NCI-H1436 treated with DMSO at 0.1 percent for 48 hours (cell line): Measurements from ENCODE around the gene REN.

Source experiments
- DNase-seq: peaks from one replicate; lab custom pipeline; 2025; lab: John Stamatoyannopoulos, UW

Gene REN

DNA sequence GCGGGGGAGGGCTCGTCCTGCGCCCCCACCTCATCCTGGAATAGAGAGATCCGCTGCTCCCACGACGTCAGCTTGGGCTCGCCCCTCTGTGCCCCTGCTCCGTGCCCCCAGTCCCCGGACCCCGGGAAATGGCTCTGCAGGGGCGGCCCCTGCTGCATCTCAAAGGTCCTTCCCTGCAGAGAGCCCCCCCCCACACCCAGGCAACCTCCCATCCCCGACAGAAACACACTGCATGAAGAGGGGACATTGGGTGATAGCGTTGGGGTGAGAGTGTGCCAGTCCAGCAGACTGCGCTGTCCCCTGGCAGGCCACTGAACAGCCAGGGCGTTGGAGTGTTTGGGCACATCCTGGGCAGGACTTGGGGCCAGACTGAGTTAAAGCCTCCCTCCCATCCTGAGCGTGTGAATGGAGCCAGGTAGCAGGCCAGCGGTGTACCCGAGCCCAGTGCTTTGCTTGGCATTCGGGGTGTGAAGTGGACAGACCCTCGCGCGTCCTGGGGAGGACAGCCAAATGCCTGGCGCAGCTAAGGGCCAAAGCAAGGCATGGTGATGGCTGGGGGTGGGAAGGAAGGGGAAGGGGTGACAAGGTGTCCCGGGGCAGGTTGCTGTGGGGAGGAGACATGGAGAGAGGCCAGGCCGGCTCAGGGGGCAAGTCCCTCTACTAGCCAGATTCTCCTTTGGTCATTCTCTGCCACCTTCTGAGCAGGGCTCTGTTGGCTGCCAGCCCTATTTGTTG, 13.7 kb downstream of the REN start:
- no peak for DNase-seq

DNA sequence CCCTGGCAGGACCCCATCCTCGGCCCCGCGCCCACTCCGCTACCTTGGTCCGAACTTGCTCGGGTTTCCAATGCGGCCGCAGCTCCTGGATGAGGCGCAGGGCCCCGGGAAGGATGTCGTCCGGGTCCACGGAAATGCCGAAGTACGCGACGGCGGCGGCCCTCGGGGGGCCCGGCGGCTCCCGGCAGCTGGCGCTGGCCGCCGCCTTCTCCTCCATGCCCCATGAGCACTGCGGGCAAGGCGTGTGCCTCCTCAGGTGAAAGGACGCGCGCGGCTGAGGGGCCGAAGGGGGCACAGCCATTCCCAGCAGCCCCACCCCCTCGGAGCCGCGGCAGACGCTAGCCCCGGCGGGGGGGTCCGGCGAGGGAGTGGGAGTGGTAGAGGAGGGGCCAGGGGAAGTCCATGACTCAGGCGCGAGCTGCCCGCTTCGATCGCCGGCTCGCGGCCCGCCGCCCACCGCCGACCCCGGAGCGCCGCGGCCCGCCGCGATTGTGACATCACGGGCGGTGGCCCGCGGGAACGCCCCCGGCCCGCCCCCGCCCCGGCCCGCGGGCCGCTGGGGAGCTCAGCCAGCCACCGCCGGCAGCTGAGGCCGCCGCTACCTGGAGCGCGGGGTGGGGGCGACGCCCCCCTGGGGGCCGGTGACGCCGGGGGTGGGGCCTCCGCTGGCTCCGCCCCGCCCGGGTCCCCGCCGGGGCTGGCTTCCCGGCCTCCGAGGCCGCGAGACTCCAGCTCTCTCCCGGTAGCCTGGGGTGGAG, 14.4 kb downstream of the REN start, which contains the start of gene ETNK2:
ETNK2 (minus strand) TSS at position 493 of the 758 bp plus-strand sequence; CDS start at position 301, 192 bp downstream.
- DNase-seq: peak; percentile 9

DNA sequence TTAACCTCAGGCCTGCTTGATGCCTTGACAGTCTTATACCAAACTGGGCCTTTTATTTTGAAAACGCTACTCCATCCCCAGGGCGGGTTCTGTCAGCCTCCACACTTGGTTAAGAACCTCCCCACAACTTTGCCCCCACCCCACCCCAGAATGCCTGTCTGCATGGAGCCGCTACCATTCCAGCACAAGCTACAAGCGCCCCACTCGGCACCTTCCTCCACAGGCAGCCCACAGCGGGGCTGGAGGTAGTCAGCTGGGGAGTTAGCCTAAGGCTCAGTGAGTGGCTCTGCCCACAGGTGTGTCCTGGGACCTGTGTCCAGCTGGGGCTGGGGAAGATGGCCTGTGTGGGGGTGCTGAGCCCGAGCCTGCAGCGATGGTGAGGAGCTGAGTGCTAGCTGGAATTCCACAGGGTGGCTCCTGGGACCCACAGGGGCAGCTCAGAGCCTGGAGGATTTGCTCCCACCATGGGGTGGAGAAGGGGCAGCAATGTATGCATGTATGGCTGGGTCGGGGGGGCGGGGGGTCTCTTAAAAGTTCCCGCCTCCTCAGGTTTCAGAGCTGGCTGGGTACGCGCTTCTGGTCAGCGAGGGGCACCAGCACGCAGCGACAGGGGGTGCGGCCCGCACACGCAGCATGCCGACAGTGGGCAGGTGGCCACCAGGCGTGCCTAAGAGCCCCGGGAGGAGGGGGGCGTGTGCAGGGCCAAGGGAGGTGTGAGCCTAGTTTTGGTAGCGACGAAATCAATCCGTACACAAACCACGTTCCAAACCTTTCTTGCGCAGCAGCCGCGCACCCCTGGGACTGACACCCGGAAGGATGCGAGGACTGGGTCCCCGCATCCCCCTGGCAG, 15.2 kb downstream of the REN start:
- no peak for DNase-seq

DNA sequence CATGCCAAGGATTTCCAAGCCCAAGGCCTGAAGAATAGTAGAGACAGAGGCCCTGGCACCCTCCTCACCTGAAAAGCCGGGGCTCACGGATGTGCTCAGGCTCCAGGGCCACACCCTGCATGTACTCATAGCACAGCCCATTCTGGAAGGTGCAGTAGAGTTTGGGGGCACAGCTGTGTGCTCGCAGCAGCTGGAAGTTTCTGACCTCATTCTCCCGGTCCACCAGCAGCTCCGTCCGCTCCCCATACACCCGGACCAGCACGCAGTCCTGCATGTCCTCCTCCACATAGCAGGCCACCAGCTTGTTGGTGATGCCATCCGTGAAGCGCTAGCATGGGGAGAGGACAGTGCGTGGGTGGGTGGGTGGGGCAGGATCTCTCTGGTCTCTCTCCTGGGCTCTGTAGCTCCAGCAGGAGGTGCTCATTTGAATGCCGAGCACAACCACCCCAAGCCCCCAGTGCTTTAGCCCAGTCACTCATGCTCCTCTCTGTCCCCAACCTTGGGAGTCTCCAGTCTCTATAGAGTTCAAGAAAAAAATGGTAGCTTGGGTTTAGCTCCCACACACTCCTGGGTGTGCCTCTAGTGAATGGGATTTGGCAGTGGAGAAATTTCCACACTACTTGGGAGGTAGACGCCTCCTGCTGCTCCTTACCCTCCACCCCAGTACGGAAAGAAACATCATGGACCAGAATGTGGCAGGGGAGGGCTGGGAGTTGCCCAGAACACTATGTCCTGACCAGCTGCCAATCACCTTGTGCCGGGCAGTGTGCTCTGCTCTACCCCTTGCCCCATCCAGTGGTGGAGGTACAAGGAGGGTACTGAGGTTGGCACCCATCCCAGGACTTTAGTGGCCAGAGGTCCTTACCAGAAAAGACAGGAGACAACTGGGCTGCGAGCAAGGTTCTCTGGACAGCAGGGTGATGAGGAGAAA, 16.2 kb downstream of the REN start:
- DNase-seq: no peak

DNA sequence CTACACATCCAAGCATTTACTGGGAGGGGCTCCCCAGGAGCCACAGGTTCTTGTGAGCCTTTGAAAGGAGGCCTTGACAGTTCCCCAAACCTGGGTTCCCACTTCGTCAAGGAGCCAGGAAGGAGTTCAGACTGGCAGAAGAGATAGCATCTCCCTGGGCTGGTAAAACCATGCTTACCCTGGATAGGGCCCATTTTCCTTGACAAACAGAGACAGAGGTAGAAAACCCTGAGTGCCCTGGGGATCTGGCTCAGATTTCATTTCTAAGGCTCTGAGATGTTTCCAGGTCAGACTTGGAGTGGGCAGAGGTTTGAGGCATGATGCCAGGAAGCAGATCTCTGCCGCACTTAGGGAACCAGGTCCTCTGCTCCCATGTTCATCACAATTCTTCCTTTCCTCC, 17.0 kb downstream of the REN start:
- DNase-seq: no peak

DNA sequence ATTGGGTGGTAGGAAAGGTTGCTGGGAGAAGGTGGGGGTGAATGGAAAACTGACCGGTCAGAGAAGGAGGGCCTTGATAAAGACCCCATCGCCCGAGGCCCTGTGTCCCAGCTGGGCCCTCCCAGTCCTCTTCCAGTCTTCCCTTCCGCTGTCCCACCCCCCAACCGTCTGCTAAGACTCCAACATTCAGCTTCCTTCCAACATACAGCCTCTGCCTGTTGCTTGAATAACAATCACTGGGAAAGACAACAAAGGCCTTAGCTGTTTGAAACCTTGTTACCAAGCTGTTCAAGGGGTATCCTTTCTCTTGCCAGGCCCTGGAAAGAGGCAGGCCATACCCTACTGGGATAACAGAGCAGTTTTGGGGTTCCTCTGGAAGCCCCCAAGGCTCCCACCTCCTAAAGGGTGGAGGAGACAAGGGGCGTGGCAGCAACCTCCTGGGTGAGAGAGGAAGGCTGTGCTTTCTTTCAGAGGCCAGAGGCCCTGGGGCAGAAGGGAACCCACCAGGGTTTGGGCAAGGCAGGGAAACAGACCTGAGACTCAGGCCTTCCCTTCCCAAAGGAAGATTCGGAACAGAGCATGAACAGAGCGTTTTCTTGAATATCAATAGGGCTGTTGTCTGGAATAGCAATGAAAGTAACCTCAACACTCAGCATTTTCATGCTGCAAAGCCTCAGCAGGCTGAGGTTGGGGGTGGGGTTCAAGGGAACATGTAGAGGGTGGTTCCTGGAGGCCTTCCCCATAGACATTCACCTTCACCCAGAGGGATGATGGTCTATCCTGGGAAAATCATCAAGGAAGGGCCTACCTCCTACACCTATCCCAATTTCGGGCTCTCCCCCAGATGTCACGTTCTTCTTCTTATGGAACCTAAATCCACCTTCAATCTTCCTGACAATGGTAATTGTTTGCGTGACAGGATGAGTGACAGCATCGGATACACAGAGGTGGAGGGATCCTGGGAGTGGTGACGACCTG, 18.4 kb downstream of the REN start:
- no peak for DNase-seq

DNA sequence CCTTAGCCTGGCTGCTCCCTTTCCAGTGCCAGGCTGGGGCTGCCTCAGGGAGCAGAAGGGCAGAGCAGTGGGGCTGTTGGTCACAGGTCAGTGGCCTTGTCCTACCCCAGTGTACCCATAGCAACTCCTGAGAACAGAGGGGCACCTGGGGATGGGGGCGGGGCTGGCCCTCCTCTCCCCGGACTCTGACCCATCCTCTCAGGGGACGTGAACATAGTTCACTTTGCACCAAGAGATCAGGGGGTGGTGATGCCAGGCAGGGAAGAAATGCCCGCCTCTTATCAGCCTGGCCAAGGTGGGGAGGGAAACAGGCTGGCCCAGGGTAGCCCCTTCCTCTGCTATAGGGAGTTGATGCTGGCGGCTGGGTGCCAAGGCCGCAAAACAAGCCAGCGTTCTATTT, 19.2 kb downstream of the REN start:
- DNase-seq: no peak

DNA sequence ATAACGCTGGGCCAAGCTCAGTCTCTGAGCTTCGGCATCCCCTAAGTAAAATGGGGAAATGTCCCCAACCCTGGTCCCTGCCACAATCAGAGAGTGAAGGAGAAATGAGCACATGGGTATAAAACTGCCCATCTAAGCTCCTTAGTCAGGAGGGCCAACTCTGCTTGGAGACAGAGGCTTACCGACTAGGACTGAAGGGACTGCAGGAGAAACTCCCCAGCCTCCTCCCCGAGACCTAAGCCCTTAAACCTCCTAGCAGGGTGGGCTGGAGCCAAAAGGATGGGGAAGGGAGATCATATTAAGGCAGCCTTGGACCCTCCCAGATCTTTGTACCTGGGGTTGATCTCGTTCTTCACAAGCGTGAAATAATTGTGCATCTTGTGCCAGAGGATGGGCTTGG, 19.8 kb downstream of the REN start:
- no peak for DNase-seq

DNA sequence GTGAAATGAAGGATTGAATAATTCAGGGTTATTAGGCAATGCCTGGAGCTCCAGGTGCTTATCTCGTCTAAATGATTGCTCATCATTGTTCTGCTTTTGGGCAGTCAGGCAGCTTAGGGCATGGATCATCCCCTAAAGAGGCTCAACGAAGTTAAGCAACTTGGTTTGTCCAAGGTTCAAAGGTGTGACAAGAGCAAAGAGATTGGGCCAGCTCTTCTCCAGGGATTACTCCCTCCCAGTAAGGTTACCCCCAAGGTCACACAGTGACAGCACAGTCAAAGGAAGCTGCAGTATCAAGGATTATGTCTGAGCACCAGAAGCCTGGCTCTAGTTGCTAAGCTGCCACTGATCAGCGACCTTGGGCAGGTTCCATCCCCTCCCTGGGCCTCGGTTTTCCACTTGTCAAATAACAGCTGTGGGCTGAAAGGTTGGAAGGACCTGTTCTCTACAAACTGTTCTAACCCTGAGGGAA, 21.1 kb downstream of the REN start:
- DNase-seq: no peak

DNA sequence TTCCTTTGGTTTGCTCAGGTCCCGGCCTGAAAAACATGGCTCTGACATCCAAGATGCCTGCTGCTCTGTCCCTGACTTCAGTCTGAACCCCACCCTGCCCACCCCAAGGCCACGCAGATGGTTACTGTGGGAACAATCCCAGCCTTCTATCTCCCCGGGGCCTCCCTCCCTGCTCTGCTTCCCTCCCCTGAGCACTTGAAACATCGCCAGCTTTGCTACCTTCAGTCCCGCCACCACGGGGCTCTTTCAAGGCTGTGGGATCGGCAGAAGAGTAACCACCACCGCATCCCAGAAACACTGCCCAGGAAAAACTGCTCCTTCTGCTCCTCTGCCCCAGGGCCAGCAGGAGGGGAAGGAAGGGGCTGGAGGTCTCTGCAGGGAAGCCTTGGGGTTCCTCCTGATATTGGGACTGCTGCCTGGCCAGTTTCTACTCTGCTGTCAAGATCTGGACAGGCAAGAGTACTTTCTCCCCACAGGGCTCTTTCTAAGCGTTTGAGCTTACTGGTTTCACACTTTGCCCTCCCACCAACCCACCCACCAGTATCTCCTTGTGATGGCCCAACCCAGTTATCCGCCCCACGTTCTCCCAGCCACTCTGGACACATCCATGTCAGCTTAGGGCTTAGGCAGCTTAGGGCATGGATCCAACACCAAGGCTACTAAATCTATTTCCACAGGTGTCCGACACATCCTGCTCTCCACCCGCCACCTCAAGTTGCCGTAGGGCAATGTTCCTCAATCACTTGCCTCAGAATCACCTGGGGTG, 22.7 kb downstream of the REN start:
- no peak for DNase-seq

DNA sequence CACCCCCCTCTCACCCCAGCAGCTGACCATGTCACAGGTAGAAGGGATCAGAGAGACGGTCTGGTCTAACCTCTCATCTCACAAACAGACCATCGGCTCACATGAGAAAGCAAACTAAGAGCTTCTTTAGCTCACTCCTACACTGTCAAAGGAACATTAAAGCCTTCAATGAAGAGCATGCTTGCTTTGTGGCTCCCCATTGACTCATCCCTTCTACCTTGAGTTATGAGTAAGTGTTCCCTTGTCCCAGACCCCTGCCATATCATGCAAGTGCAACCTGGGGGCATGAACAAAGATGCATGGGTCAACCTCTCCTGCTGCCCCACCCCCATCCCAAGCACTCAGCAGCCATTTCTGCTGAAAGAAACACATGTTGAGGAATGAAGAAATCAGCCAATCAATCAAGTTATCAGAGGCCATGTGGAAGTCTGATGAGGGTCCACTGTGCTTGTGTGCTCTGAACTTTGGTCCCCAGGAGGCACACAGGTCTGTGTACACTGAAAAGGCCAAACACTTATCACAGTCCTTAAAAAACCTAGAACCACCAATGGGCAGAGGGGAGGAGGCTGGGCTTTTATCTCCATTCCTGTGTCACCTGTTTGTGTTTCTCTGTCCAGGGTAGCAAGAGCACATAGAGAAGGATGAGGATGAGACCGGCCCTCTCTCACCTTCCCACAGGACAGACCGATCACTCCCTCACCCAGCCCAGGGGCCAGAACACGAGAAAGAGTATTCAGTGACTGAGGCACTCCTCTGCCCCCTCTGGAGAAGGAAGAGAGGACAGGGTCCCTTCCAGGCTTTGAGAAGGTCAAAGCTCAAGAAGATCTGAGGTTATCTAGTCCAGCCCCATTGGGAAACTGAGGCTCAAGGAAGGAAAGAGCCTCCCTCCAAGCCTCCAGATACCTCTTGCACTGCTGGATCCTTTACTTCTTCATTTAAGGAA, 23.8 kb downstream of the REN start:
- DNase-seq: no peak

DNA sequence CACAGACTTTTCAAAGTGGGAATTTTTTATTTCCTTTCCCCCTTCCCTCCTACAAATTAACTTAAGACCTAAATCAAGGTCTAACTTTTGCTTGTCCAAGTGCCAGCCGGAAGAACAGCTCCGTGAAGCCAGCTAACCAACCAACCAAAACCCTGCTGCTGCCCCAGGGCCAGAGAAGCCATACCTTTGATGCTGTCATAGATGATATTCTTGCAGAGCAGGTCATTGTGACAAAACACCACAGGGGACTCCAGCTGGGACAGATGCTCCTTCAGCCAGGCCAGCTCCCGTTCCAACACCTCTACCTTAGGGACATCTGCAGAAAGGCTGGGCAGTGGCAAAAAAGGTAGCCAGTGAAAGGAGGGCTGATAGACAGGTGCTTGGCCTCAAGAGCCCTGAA, 25.0 kb downstream of the REN start:
- no peak for DNase-seq

DNA sequence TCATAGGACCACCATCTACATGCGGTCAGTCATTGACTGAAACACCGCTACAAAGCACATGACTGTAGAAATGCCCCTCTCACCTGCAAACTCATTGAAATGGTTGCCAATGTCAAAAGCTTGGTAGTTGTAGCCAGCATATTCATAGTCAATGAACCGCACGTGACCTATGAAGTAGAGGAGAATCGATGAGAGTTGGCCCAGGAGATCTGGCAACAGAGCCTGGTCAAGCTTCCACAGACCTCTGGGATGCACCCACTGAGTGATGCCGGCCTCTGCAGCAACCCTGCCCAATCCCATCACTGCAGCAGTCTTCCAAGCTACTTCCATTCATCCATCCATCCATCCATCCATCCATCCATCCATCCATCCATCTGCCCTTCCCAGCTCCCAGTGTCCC, 26.2 kb downstream of the REN start:
- DNase-seq: no peak

DNA sequence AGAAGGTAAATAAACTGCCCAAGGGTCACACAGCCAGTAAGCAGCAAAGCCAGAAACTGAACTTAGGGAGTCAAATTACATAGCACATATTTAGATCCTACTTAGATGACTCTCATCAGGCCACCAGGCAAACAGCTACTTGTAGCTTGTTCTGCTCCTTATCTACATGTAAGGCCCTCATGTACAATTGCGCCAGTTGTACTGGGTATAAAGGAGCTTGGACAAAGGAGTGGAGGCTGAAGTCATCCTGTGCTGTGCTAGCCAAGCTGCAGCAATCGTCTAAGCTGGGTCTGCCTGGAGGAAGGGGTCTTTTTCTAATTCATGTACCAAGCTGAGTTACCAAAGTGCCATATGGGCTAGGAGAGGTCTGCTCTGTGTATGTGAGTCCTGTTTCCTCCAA, 27.0 kb downstream of the REN start:
- DNase-seq: no peak

DNA sequence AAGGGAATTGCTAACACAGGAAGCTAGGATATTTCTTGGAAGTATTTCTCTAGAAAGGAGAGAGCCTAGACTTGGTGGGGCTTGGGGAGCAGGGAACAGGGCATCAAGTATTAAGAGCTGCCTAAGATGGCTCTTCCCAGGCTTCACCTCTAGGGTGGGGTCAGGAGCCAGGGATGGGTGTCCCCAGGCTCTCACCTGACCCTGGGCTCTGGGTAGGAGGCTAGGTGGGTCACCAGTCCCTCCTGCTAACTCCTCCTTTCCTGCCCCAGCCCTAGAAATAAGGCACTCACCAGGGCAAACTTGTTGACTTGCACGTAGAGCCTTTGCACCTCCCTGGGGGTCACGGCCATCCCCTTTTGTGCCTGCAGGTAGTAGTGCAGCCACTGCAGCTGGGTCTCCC, 29.3 kb downstream of the REN start:
- DNase-seq: no peak

DNA sequence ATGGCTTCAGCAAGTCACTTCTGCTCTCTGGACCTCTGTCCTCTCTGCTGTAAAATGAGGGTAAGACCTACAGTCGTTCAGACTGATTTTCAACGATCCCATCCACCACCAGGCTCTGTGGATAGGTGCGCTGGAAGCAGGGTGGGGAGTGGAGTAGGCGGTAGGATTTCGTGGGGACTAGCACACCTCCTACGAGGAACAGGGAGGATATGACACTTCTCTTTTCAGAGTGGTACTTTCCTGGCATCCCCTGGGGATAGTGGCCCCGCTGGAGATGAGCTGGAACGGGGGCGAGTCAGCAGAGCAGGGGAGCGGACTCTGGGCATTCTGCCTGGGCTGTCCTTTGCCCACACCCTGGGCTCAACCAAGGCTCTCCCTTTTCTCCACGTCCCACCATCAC, 32.0 kb downstream of the REN start:
- no peak for DNase-seq

DNA sequence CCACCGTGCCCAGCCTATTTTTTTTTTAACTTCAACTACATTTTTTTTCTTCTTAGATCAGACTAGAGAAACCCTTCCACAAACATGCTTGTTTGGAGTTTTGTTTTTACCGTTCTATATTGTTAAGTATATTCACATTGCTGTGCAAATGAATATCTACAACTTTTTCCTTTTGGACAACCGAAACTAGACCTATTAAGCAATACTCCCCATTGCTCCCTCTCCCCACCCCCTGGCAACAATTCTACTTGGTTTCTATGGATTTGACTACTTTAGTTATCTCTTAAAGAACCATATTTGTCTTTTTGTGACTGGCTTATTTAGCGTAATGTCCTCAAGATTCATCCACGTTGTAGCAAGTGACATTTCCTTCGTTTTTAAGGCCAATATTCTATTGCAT, 33.4 kb downstream of the REN start:
- DNase-seq: no peak

DNA sequence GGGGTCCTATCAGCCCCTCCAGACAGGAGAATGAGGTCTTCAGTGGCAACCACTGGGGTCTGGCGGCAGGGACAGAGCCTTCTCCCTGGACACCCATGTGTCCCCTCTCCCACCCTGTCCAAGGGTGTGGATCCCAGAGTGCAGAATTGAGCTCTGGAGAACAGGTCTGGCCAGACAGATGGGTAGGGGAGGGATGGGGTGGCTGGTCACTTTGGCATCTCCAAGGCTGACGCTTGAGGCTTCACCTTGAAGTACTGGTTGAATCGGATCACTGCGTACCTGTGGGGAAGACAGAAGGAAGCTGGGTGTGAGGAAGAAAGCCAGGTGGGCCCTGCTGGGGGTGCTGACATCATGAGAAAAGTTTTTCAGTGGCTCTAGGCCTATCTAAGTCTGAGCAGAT, 34.2 kb downstream of the REN start:
- no peak for DNase-seq
